HG02973 (cell line): ENCODE results near the gene GPRIN1.

Experiments
- ATAC-seq: cut with Tn5 transposase; IDR thresholded peaks from one replicate; pipeline ENCODE4 v1.9.1; 2021; ENCODE audit warnings: moderate library complexity; ENCODE audit not compliant: unreplicated experiment

Gene GPRIN1

GRCh38 chr5:176609724-176610434, at the start of gene GPRIN1:
Gene GPRIN1, minus strand, starts transcription at chr5:176610156. Its CDS starts 10,322 bp downstream, at chr5:176599834.
- ATAC-seq = peak; percentile 71

GRCh38 chr5:176659512-176659839, 49.5 kb upstream of the GPRIN1 start:
- no peak for ATAC-seq

- no peak for ATAC-seq
These were observed 49.0 kb upstream of the GPRIN1 start for GRCh38 chr5:176658817-176659511.

GRCh38 chr5:176658007-176658599, 48.1 kb upstream of the GPRIN1 start:
- ATAC-seq = no peak

- no peak for ATAC-seq
These were observed 46.6 kb upstream of the GPRIN1 start for GRCh38 chr5:176656467-176656990.

GRCh38 chr5:176654856-176655255, 44.9 kb upstream of the GPRIN1 start:
- ATAC-seq = no peak

GRCh38 chr5:176653401-176654385, 43.7 kb upstream of the GPRIN1 start:
- ATAC-seq = no peak

GRCh38 chr5:176652136-176652535, 42.2 kb upstream of the GPRIN1 start:
- no peak for ATAC-seq

- no peak for ATAC-seq
These were observed 41.6 kb upstream of the GPRIN1 start for GRCh38 chr5:176651472-176651980.

- no peak for ATAC-seq
These were observed 40.5 kb upstream of the GPRIN1 start for GRCh38 chr5:176650354-176650884.

GRCh38 chr5:176648474-176649194, 38.7 kb upstream of the GPRIN1 start:
- no peak for ATAC-seq

- ATAC-seq = no peak
These were observed 38.0 kb upstream of the GPRIN1 start for GRCh38 chr5:176647843-176648473.

GRCh38 chr5:176647030-176647842, 37.3 kb upstream of the GPRIN1 start, which contains the start of gene TSPAN17:
Gene TSPAN17, plus strand, starts transcription at chr5:176647484. Its CDS starts 132 bp downstream, at chr5:176647616.
- peak; percentile 90 for ATAC-seq

- ATAC-seq = peak; percentile 16
These were observed 36.7 kb upstream of the GPRIN1 start for GRCh38 chr5:176646707-176647029.

GRCh38 chr5:176646049-176646706, 36.2 kb upstream of the GPRIN1 start:
- no peak for ATAC-seq

GRCh38 chr5:176644878-176645670, 35.1 kb upstream of the GPRIN1 start:
- no peak for ATAC-seq

GRCh38 chr5:176644294-176644693, 34.3 kb upstream of the GPRIN1 start:
- no peak for ATAC-seq
